Iris pigment epithelial cell (primary cell): Measurements from ENCODE around the gene TTLL7.
"Not testable (repeated sequence)": the region's sequence is repeated elsewhere in the genome, so short reads cannot be mapped to it uniquely, and the experiment has no call there.

Experiments used
- DNase-seq: peaks from one replicate; pipeline ENCODE4 v3.0.0-alpha.2; 2011; ENCODE audit warnings: low read depth

The TTLL7 gene

GRCh38 chr1:83995649-83996048 is 3.3 kb downstream of the TTLL7 start:
- DNase-seq, result no peak

GRCh38 chr1:83994111-83994510 is 4.8 kb downstream of the TTLL7 start:
- no peak for DNase-seq

GRCh38 chr1:83990734-83991133 is 8.2 kb downstream of the TTLL7 start:
- DNase-seq, result no peak

GRCh38 chr1:83985048-83985447 is 13.9 kb downstream of the TTLL7 start:
- DNase-seq, result no peak

GRCh38 chr1:83983918-83984317 is 15.0 kb downstream of the TTLL7 start:
- DNase-seq, result not testable (repeated sequence)

- DNase-seq, result no peak
These were observed 20.9 kb downstream of the TTLL7 start for GRCh38 chr1:83978056-83978455.

GRCh38 chr1:83976920-83977319 is 22.0 kb downstream of the TTLL7 start:
- no peak for DNase-seq

- DNase-seq, result no peak
These were observed 28.1 kb downstream of the TTLL7 start for GRCh38 chr1:83970802-83971201.

- no peak for DNase-seq
These were observed 28.8 kb downstream of the TTLL7 start for GRCh38 chr1:83970114-83970513.

- DNase-seq, result peak; percentile 28
These were observed 31.6 kb downstream of the TTLL7 start for GRCh38 chr1:83967336-83967735.

- DNase-seq, result no peak
These were observed 34.8 kb downstream of the TTLL7 start for GRCh38 chr1:83964153-83964552.

GRCh38 chr1:83961571-83962295 is 37.2 kb downstream of the TTLL7 start:
- DNase-seq, result peak; percentile 1

GRCh38 chr1:83960669-83961277 is 38.2 kb downstream of the TTLL7 start:
- DNase-seq, result no peak

GRCh38 chr1:83959824-83960498 is 39.0 kb downstream of the TTLL7 start:
- peak; percentile 67 for DNase-seq

- peak; percentile 25 for DNase-seq
These were observed 40.2 kb downstream of the TTLL7 start for GRCh38 chr1:83958704-83959103.

- no peak for DNase-seq
These were observed 44.6 kb downstream of the TTLL7 start for GRCh38 chr1:83954166-83954823.

- DNase-seq, result no peak
These were observed 48.7 kb downstream of the TTLL7 start for GRCh38 chr1:83950106-83950661.

- peak; percentile 66 for DNase-seq
These were observed 56.0 kb downstream of the TTLL7 start for GRCh38 chr1:83942914-83943313.

- DNase-seq, result no peak
These were observed 64.4 kb downstream of the TTLL7 start for GRCh38 chr1:83934550-83934949.

- no peak for DNase-seq
These were observed 66.2 kb downstream of the TTLL7 start for GRCh38 chr1:83932693-83933092.

- no peak for DNase-seq
These were observed 66.7 kb downstream of the TTLL7 start for GRCh38 chr1:83932281-83932680.

GRCh38 chr1:83931658-83932253 is 67.2 kb downstream of the TTLL7 start:
- peak; percentile 53 for DNase-seq
